ENCODE measurements around the gene DPP8.

Gene DPP8

DNA sequence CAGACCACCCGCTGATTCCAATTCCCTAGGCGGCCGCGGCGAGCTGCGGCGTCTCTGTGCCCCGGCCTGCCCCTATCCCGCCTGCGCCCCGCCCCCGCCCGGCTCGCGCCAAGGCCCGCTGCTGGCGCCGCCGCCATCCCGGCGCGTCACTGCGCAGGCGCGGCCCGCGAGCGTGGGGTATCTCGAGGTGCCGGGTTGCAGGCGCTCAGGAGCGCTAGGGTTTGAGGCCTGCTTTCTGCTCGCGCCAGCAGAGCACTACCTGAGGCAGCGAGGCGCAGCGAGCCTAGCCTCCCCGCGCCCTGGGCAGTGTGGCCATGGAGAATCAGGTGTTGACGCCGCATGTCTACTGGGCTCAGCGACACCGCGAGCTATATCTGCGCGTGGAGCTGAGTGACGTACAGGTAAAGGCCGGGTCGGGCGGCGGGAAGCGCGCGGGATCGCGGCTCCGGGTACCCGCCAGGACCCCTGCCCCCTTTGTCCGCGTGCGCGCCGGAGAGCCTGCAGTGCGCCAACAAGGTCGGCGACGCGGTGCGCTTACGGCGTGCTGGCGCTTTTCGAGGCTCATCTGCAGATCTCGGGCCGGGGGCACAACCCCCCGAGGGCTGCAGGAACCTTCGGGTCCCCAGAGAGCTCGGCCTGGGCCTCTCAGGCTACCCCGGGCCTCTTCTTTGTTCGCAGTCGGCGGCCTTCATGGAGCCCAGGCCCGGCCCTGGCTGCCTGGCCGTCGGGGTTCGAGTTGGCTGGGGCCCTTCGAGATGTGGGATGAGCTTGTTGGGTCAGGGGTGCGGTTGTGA is 13.0 kb upstream of the DPP8 start, which contains the start of gene HACD3:
Gene HACD3 (plus strand): TSS at position 146 of the 794 bp plus-strand sequence. CDS start 169 bp downstream, at position 315.
- Histone ChIP-seq H3K27ac (ENCODE audit: low read length) (peak within 1 kb of the TSS; percentile 54), H3K9me3 (ENCODE audit: insufficient read depth, low read length) (no peaks in the 10 kb centered on the region), H3K27me3 (ENCODE audit: low read depth, low read length) (peaks cover 2% of the 10 kb centered on the region; the same call in 1 of the 2 replicates), H3K36me3 (replicated peaks; ENCODE audit: low read depth, low read length) (peaks cover 4% of the 10 kb centered on the region), H3K9ac (ENCODE audit: low read length) (peak within 1 kb of the TSS; percentile 97), H4K20me1 (ENCODE audit: insufficient read depth, low read length) (peaks cover 33% of the 10 kb centered on the region), H3K79me2 (ENCODE audit: low read length) (peaks cover 52% of the 10 kb centered on the region), H3K4me3 (ENCODE audit: low read length) (peak within 1 kb of the TSS; percentile 95), H3K4me1 (ENCODE audit: low read length) (peaks cover 37% of the 10 kb centered on the region), H3K4me2 (ENCODE audit: low read length) (peak within 1 kb of the TSS; percentile 93), H2AFZ (ENCODE audit: low read depth, low read length) (peak within 1 kb of the TSS; percentile 98)
- TF ChIP-seq, protein P1, sequence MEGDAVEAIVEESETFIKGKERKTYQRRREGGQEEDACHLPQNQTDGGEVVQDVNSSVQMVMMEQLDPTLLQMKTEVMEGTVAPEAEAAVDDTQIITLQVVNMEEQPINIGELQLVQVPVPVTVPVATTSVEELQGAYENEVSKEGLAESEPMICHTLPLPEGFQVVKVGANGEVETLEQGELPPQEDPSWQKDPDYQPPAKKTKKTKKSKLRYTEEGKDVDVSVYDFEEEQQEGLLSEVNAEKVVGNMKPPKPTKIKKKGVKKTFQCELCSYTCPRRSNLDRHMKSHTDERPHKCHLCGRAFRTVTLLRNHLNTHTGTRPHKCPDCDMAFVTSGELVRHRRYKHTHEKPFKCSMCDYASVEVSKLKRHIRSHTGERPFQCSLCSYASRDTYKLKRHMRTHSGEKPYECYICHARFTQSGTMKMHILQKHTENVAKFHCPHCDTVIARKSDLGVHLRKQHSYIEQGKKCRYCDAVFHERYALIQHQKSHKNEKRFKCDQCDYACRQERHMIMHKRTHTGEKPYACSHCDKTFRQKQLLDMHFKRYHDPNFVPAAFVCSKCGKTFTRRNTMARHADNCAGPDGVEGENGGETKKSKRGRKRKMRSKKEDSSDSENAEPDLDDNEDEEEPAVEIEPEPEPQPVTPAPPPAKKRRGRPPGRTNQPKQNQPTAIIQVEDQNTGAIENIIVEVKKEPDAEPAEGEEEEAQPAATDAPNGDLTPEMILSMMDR (IDR thresholded peaks at IDR 0.05; ENCODE audit: low read depth, low read length), result no peak
- no peak for TF ChIP-seq EZH2phosphoT487 (IDR thresholded peaks at IDR 0.05; ENCODE audit: low read depth)

DNA sequence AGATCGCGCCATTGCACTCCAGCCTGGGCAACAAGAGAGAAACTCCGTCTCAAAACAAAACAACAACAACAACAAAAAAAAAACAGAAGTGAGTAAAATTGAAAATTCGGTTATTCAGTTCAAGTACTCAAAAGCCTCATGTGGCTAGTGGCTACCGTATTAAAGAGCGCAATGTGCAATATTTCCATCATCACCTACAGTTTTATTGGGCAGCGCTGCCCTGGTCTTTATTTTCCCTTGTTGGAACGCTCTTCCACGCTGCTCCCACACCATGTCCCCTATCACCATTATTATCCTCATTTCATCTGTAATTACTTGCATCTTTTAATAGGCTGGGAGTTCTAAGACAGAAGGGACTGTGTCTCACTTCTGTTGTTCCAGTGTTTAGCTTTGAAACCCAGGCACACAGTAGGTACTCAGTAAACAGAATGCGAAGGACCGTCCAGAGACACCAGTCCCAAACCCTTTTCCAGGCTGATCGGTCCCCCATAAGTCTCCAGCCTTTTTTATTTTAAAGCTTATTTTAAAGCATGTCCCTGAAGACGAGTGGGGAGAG is 12.4 kb upstream of the DPP8 start:
- no peaks in the 10 kb centered on the region for H3K9me3 ChIP-seq (ENCODE audit: insufficient read depth, low read length)
- peaks cover 46% of the 10 kb centered on the region for H3K79me2 ChIP-seq (ENCODE audit: low read length)
- H3K4me3 ChIP-seq (ENCODE audit: low read length), result peak overlapping the region; percentile 95
- H2AFZ ChIP-seq (ENCODE audit: low read depth, low read length), result peak overlapping the region; percentile 98
- H3K27me3 ChIP-seq (ENCODE audit: low read depth, low read length), result peaks cover 6% of the 10 kb centered on the region
- H3K9ac ChIP-seq (ENCODE audit: low read length), result peak overlapping the region; percentile 97
- H3K4me2 ChIP-seq (ENCODE audit: low read length), result peak overlapping the region; percentile 93
- TF ChIP-seq, protein P1 (IDR thresholded peaks at IDR 0.05; ENCODE audit: low read depth, low read length), result no peak
- TF ChIP-seq EZH2phosphoT487 (IDR thresholded peaks at IDR 0.05; ENCODE audit: low read depth), result no peak
- peaks cover 31% of the 10 kb centered on the region for H3K4me1 ChIP-seq (ENCODE audit: low read length)
- H3K36me3 ChIP-seq (replicated peaks; ENCODE audit: low read depth, low read length), result peaks cover 4% of the 10 kb centered on the region
- no peak overlapping the region; the same call in 1 of the 2 replicates for H3K27ac ChIP-seq (ENCODE audit: low read length)
- peaks cover 27% of the 10 kb centered on the region for H4K20me1 ChIP-seq (ENCODE audit: insufficient read depth, low read length)

DNA sequence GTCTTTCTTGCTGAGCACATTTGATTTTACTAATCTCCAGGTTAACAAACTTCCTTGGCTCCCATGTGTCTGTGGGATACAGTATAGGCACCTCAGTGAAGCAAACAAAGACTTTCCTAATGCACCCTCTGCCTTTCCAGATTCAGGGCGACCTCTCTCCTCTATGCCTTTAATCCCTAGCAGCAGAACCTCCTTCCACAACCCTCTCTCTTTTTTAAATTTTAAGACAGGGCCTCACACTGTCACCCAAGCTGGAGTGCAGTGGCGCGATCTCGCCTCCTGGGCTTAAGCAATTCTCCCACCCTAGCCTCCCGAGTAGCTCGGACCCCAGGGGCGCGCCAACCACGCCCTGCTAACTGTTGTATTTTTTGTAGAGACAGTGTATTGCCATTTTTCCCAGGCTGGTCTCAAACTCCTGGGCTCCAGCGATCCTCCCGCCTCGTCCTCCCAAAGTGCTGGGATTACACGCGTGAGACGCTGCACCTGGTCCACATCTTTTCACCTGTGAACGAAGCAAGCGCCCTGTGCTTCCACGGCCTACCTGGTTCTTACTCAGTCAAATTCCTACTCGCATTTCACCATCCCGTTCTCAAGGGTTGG is 11.1 kb upstream of the DPP8 start:
- Histone ChIP-seq H3K79me2 (ENCODE audit: low read length) (peaks cover 33% of the 10 kb centered on the region), H3K4me1 (ENCODE audit: low read length) (peaks cover 22% of the 10 kb centered on the region), H3K4me3 (ENCODE audit: low read length) (no peak overlapping the region), H3K9ac (ENCODE audit: low read length) (no peak overlapping the region), H4K20me1 (ENCODE audit: insufficient read depth, low read length) (peaks cover 17% of the 10 kb centered on the region), H3K27me3 (ENCODE audit: low read depth, low read length) (peaks cover 6% of the 10 kb centered on the region), H3K9me3 (ENCODE audit: insufficient read depth, low read length) (no peaks in the 10 kb centered on the region), H3K27ac (ENCODE audit: low read length) (no peak overlapping the region), H3K4me2 (ENCODE audit: low read length) (no peak overlapping the region), H3K36me3 (replicated peaks; ENCODE audit: low read depth, low read length) (peaks cover 4% of the 10 kb centered on the region), H2AFZ (ENCODE audit: low read depth, low read length) (no peak overlapping the region)
- TF ChIP-seq, protein P1 (IDR thresholded peaks at IDR 0.05; ENCODE audit: low read depth, low read length), result no peak
- TF ChIP-seq EZH2phosphoT487 (IDR thresholded peaks at IDR 0.05; ENCODE audit: low read depth), result no peak

DNA sequence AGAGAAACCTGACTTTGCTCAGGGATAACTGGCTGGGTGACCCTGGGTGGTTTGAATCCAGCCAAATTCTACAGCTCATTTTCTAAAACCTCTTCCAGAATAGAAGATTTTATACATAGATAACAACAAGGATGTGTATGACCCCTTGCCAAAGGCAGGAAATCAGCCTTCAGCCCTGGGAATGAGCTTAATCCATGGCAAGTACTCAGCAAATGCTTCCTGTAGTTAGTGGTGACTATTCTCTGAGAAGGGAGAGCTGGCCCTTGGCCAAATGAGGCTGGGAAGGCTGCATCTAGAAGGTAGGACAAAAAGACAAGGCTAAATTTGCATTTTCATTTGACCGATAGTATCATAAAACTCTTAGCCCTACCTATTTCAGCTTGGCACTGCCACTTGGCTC is 8.1 kb upstream of the DPP8 start:
- Histone ChIP-seq H2AFZ (ENCODE audit: low read depth, low read length) (no peak overlapping the region), H3K9me3 (ENCODE audit: insufficient read depth, low read length) (no peaks in the 10 kb centered on the region), H3K4me2 (ENCODE audit: low read length) (no peak overlapping the region), H3K4me3 (ENCODE audit: low read length) (no peak overlapping the region), H3K27ac (ENCODE audit: low read length) (no peak overlapping the region), H3K36me3 (replicated peaks; ENCODE audit: low read depth, low read length) (no peaks in the 10 kb centered on the region), H3K4me1 (ENCODE audit: low read length) (peaks cover 5% of the 10 kb centered on the region; the same call in 1 of the 2 replicates), H4K20me1 (ENCODE audit: insufficient read depth, low read length) (no peaks in the 10 kb centered on the region), H3K9ac (ENCODE audit: low read length) (no peak overlapping the region), H3K27me3 (ENCODE audit: low read depth, low read length) (peaks cover 6% of the 10 kb centered on the region), H3K79me2 (ENCODE audit: low read length) (peaks cover 4% of the 10 kb centered on the region)
- TF ChIP-seq EZH2phosphoT487 (IDR thresholded peaks at IDR 0.05; ENCODE audit: low read depth), result no peak
- TF ChIP-seq, protein P1 (IDR thresholded peaks at IDR 0.05; ENCODE audit: low read depth, low read length), result no peak
